Hepatocyte (in vitro differentiated cells): Measurements from ENCODE around the gene GPD2.

Source experiments
- EZH2 ChIP-seq: fragments of 200-600 bp; sonication (generic); IDR thresholded peaks from 2 replicates; pipeline ENCODE4 v1.6.1; 2016; ENCODE audit warnings: antibody characterized with exemption, mild to moderate bottlenecking, borderline replicate concordance
- EZH2phosphoT487 ChIP-seq: fragments of 200-600 bp; sonication (generic); IDR thresholded peaks from one replicate; pipeline ENCODE4 v1.6.1; 2018; ENCODE audit warnings: antibody characterized with exemption, mild to moderate bottlenecking, low read depth, moderate library complexity; ENCODE audit not compliant: unreplicated experiment, severe bottlenecking
- TF ChIP-seq, protein P1 (sequence below): fragments of 200-600 bp; sonication (generic); IDR thresholded peaks from 2 replicates; pipeline ENCODE4 v1.5.1; 2016; ENCODE audit warnings: antibody characterized with exemption, mild to moderate bottlenecking; ENCODE audit not compliant: poor library complexity

DNA sequence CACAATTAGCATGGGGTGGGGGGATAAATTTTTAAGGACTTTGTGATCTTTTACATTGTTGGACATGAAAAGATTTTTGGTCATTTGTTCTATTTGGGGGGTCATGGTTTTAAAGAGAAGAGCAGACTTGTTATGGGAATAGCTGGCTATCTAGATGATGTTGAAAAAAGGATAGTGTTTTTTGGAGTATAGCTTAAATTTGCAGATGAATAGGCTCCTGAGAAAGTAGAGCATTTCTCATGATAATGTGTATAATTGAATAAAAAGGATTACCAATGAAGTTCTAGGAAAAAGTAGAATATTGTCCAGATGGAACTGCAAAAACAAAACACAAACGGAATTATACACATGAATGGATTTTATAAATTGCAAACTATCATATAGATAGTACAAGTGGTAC, 186.3 kb downstream of the GPD2 start:
- TF ChIP-seq, protein P1, sequence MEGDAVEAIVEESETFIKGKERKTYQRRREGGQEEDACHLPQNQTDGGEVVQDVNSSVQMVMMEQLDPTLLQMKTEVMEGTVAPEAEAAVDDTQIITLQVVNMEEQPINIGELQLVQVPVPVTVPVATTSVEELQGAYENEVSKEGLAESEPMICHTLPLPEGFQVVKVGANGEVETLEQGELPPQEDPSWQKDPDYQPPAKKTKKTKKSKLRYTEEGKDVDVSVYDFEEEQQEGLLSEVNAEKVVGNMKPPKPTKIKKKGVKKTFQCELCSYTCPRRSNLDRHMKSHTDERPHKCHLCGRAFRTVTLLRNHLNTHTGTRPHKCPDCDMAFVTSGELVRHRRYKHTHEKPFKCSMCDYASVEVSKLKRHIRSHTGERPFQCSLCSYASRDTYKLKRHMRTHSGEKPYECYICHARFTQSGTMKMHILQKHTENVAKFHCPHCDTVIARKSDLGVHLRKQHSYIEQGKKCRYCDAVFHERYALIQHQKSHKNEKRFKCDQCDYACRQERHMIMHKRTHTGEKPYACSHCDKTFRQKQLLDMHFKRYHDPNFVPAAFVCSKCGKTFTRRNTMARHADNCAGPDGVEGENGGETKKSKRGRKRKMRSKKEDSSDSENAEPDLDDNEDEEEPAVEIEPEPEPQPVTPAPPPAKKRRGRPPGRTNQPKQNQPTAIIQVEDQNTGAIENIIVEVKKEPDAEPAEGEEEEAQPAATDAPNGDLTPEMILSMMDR = no peak
- TF ChIP-seq EZH2phosphoT487 (no peak), EZH2 (no peak)
